OCI-LY1 (cell line): Measurements from ENCODE around the gene CLDND2.

ENCODE experiments used
- EZH2 ChIP-seq: fragments of 200-600 bp; sonication (generic), shearing (Covaris generic); IDR thresholded peaks from 2 replicates; pipeline ENCODE4 v1.8.0; 2017; ENCODE audit warnings: borderline replicate concordance, mixed run types, mild to moderate bottlenecking, antibody characterized with exemption, low read length, moderate library complexity, mixed read lengths
- TF ChIP-seq, protein P1 (sequence below): fragments of 200-600 bp; sonication (generic), shearing (Covaris generic); IDR thresholded peaks from 2 replicates; pipeline ENCODE4 v1.5.1; 2017; ENCODE audit warnings: mild to moderate bottlenecking, antibody characterized with exemption, low read length, moderate library complexity, mixed read lengths

DNA sequence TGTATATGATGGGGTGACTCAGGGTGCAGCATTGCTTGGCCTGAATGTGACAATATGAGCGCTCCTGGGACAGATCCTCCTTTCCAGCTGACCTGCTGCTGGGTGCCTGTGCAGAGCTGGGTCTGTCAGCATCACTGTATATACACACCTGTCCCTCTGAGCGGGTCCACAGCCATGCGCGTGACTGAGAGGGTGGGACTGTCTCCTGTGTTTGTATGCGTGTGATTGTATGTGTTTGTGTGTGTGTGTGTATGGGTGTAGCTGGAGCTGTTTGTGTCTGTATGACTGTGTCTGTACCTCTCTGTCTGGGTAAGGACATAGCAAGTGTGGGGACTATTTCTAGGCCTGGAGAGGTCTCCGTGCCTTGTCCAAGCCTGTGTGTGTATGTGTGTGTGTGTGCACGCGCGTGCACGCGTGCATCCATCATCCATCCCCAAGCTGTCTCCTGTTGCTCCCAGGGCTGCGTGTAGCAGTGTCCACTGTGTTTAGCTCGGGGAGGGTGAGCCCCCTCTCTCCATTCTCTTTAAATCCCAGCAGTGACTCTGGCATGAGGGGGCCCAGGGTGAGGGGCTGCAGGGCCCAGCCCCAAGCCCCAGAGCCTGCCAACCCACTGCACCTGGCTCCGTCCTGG lies 49.0 kb downstream of the CLDND2 start:
- TF ChIP-seq, protein P1, sequence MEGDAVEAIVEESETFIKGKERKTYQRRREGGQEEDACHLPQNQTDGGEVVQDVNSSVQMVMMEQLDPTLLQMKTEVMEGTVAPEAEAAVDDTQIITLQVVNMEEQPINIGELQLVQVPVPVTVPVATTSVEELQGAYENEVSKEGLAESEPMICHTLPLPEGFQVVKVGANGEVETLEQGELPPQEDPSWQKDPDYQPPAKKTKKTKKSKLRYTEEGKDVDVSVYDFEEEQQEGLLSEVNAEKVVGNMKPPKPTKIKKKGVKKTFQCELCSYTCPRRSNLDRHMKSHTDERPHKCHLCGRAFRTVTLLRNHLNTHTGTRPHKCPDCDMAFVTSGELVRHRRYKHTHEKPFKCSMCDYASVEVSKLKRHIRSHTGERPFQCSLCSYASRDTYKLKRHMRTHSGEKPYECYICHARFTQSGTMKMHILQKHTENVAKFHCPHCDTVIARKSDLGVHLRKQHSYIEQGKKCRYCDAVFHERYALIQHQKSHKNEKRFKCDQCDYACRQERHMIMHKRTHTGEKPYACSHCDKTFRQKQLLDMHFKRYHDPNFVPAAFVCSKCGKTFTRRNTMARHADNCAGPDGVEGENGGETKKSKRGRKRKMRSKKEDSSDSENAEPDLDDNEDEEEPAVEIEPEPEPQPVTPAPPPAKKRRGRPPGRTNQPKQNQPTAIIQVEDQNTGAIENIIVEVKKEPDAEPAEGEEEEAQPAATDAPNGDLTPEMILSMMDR = no peak
- no peak for TF ChIP-seq EZH2
